Fibroblast of gingiva (primary cell): ENCODE results near the gene PKN2.
A peak's percentile ranks its signal among the peaks of the same experiment; 100 is the strongest.

Experiments used
- DNase-seq: peaks from one replicate; pipeline ENCODE4 v3.0.0-alpha.2; 2011; ENCODE audit warnings: low read depth

The PKN2 gene

GRCh38 chr1:88735382-88735781 is 51.3 kb downstream of the PKN2 start:
- no peak for DNase-seq

- no peak for DNase-seq
Measured at GRCh38 chr1:88735909-88736308, 51.8 kb downstream of the PKN2 start.

GRCh38 chr1:88736633-88737248 is 52.7 kb downstream of the PKN2 start:
- DNase-seq = peak; percentile 33

GRCh38 chr1:88737338-88737927 is 53.4 kb downstream of the PKN2 start:
- DNase-seq = no peak

- DNase-seq = no peak
Measured at GRCh38 chr1:88740784-88741183, 56.7 kb downstream of the PKN2 start.

- peak; percentile 39 for DNase-seq
Measured at GRCh38 chr1:88741413-88741812, 57.3 kb downstream of the PKN2 start.

GRCh38 chr1:88742531-88742930 is 58.5 kb downstream of the PKN2 start:
- DNase-seq = no peak

- DNase-seq = no peak
Measured at GRCh38 chr1:88744142-88744541, 60.1 kb downstream of the PKN2 start.

GRCh38 chr1:88746916-88747315 is 62.8 kb downstream of the PKN2 start:
- no peak for DNase-seq

- DNase-seq = no peak
Measured at GRCh38 chr1:88751714-88752113, 67.6 kb downstream of the PKN2 start.

- no peak for DNase-seq
Measured at GRCh38 chr1:88753506-88753905, 69.4 kb downstream of the PKN2 start.

GRCh38 chr1:88763649-88764406 is 79.8 kb downstream of the PKN2 start:
- no peak for DNase-seq

- DNase-seq = no peak
Measured at GRCh38 chr1:88768187-88768586, 84.1 kb downstream of the PKN2 start.

- no peak for DNase-seq
Measured at GRCh38 chr1:88768816-88769215, 84.7 kb downstream of the PKN2 start.

- peak; percentile 16 for DNase-seq
Measured at GRCh38 chr1:88773540-88774150, 89.6 kb downstream of the PKN2 start.

GRCh38 chr1:88774151-88774556 is 90.1 kb downstream of the PKN2 start:
- no peak for DNase-seq

GRCh38 chr1:88777604-88778149 is 93.6 kb downstream of the PKN2 start:
- no peak for DNase-seq

GRCh38 chr1:88779880-88780279 is 95.8 kb downstream of the PKN2 start:
- no peak for DNase-seq

GRCh38 chr1:88780485-88780884 is 96.4 kb downstream of the PKN2 start:
- DNase-seq = no peak

GRCh38 chr1:88783145-88783544 is 99.1 kb downstream of the PKN2 start:
- no peak for DNase-seq

- no peak for DNase-seq
Measured at GRCh38 chr1:88784551-88784950, 100.5 kb downstream of the PKN2 start.

- no peak for DNase-seq
Measured at GRCh38 chr1:88787023-88787903, 103.2 kb downstream of the PKN2 start.
